ENCODE data around the gene STX4.

DNA sequence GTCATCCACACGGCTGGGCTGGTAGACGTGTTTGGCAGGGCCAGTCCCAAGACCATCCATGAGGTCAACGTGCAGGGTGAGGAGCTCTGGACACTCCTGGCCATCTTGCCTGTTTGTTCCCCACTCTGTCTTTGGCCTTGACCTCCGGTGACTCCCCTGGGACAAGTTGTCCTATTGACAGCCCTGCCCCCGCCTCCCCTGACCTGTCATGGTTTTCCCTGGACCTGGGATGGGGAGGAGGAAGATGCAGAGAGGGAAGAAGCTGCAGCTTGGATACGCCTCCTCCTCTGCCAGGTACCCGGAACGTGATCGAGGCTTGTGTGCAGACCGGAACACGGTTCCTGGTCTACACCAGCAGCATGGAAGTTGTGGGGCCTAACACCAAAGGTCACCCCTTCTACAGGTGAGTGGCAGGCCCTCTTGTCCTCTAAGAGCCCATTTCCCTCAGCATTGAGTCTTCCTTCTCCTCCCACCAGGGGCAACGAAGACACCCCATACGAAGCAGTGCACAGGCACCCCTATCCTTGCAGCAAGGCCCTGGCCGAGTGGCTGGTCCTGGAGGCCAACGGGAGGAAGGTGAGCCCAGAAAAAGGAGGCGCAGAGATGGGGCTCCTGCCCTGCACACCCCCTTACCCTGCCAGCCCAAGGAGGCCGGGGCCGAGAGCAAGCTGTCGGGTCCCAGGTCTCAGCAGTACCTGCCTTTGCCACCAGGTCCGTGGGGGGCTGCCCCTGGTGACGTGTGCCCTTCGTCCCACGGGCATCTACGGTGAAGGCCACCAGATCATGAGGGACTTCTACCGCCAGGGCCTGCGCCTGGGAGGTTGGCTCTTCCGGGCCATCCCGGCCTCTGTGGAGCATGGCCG is 47.0 kb upstream of the STX4 start:
- TF ChIP-seq, protein P1, sequence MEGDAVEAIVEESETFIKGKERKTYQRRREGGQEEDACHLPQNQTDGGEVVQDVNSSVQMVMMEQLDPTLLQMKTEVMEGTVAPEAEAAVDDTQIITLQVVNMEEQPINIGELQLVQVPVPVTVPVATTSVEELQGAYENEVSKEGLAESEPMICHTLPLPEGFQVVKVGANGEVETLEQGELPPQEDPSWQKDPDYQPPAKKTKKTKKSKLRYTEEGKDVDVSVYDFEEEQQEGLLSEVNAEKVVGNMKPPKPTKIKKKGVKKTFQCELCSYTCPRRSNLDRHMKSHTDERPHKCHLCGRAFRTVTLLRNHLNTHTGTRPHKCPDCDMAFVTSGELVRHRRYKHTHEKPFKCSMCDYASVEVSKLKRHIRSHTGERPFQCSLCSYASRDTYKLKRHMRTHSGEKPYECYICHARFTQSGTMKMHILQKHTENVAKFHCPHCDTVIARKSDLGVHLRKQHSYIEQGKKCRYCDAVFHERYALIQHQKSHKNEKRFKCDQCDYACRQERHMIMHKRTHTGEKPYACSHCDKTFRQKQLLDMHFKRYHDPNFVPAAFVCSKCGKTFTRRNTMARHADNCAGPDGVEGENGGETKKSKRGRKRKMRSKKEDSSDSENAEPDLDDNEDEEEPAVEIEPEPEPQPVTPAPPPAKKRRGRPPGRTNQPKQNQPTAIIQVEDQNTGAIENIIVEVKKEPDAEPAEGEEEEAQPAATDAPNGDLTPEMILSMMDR (conservative IDR thresholded peaks at IDR 0.05; ENCODE audit: low read length), result no peak
- TF ChIP-seq EZH2phosphoT487 (IDR thresholded peaks at IDR 0.05; ENCODE audit: borderline replicate concordance), result no peak
